OCI-LY3 (cell line): ENCODE data around the gene RPL6.
"Not testable (repeated sequence)": the region's sequence is repeated elsewhere in the genome, so short reads cannot be mapped to it uniquely, and the experiment has no call there.

ENCODE experiments used
- H2AFZ ChIP-seq: fragments of 200-600, 300-600 bp; shearing (Covaris generic); 2 replicates; pipeline ENCODE4 v1.6.0; 2014; ENCODE audit warnings: antibody characterized with exemption, low read depth, low read length
- H3K27ac ChIP-seq: fragments of 200-600, 300-600 bp; sonication (generic); 2 replicates; pipeline ENCODE4 v1.5.1; 2014; ENCODE audit warnings: mild to moderate bottlenecking, low read length, moderate library complexity, mixed read lengths
- H3K27me3 ChIP-seq: fragments of 200-600, 300-600 bp; sonication (generic); 2 replicates; pipeline ENCODE4 v1.6.1; 2014; ENCODE audit warnings: low read depth, low read length, mixed read lengths
- H3K36me3 ChIP-seq: fragments of 200-600, 300-600 bp; sonication (generic); replicated peaks from 2 replicates; pipeline ENCODE3; 2014; ENCODE audit warnings: low read depth, low read length, mixed read lengths
- H3K4me1 ChIP-seq: fragments of 300-600, 200-600 bp; sonication (generic); 2 replicates; pipeline ENCODE4 v1.6.1; 2014; ENCODE audit warnings: low read length, mixed read lengths
- H3K4me2 ChIP-seq: fragments of 200-600, 300-600 bp; sonication (generic); 2 replicates; pipeline ENCODE4 v1.6.1; 2014; ENCODE audit warnings: low read length, mixed read lengths
- H3K4me3 ChIP-seq: fragments of 300-600, 200-600 bp; sonication (generic); 2 replicates; pipeline ENCODE4 v1.5.1; 2014; ENCODE audit warnings: antibody characterized with exemption, mild to moderate bottlenecking, low read length, moderate library complexity
- H3K79me2 ChIP-seq: fragments of 300-600, 200-600 bp; shearing (Covaris generic); 2 replicates; pipeline ENCODE4 v1.6.1; 2014; ENCODE audit warnings: mild to moderate bottlenecking, low read length, mixed read lengths
- H3K9ac ChIP-seq: fragments of 300-600, 200-600 bp; shearing (Covaris generic); 2 replicates; pipeline ENCODE4 v1.6.0; 2014; ENCODE audit warnings: mild to moderate bottlenecking, low read length, moderate library complexity
- H3K9me3 ChIP-seq: fragments of 200-600, 300-600 bp; shearing (Covaris generic); 2 replicates; pipeline ENCODE4 v1.6.1; 2014; ENCODE audit warnings: low read length, mixed read lengths; ENCODE audit not compliant: insufficient read depth
- H4K20me1 ChIP-seq: fragments of 200-600, 300-600 bp; sonication (generic); 2 replicates; pipeline ENCODE4 v1.6.1; 2016; ENCODE audit warnings: low read length, mixed read lengths; ENCODE audit not compliant: insufficient read depth
- EZH2phosphoT487 ChIP-seq: fragments of 200-600 bp; shearing (Covaris generic); IDR thresholded peaks from 2 replicates; pipeline ENCODE4 v1.6.1; 2018; ENCODE audit warnings: antibody characterized with exemption, mixed run types, low read depth
- TF ChIP-seq, protein P1 (sequence below): fragments of 200-600, 300-600 bp; sonication (generic); IDR thresholded peaks from 2 replicates; pipeline ENCODE4 v1.5.1; 2014; ENCODE audit warnings: antibody characterized with exemption, low read length, low read depth

RPL6 gene

DNA sequence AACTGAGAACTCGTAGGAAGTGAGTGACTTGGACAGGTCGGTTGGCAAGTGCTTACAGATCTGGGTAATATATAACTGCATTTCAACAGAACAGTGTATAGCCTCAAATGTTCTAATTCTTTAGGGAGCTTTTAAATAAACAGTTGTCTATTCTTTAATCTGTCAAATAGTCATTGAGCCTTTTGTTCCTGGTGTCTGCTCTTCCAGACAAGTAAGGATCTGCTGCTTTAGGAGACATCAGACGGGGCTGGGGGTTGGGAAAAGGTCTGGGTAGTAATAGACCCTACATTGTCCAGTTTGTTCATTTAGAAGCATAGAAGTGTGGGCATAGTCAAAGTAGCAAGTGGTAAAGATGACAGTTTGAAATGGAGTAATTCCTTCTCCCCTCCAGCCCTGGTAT is 11.3 kb upstream of the RPL6 start:
- TF ChIP-seq, protein P1, sequence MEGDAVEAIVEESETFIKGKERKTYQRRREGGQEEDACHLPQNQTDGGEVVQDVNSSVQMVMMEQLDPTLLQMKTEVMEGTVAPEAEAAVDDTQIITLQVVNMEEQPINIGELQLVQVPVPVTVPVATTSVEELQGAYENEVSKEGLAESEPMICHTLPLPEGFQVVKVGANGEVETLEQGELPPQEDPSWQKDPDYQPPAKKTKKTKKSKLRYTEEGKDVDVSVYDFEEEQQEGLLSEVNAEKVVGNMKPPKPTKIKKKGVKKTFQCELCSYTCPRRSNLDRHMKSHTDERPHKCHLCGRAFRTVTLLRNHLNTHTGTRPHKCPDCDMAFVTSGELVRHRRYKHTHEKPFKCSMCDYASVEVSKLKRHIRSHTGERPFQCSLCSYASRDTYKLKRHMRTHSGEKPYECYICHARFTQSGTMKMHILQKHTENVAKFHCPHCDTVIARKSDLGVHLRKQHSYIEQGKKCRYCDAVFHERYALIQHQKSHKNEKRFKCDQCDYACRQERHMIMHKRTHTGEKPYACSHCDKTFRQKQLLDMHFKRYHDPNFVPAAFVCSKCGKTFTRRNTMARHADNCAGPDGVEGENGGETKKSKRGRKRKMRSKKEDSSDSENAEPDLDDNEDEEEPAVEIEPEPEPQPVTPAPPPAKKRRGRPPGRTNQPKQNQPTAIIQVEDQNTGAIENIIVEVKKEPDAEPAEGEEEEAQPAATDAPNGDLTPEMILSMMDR, result no peak
- no peak for TF ChIP-seq EZH2phosphoT487
- peaks cover 6% of the 10 kb centered on the region for H3K36me3 ChIP-seq
- no peak overlapping the region for H3K27ac ChIP-seq
- no peaks in the 10 kb centered on the region for H3K27me3 ChIP-seq
- no peaks in the 10 kb centered on the region for H3K9me3 ChIP-seq
- H4K20me1 ChIP-seq, result peaks cover 40% of the 10 kb centered on the region
- H3K79me2 ChIP-seq, result peaks cover 80% of the 10 kb centered on the region
- H3K4me3 ChIP-seq, result no peak overlapping the region
- no peak overlapping the region for H3K9ac ChIP-seq
- peaks cover 7% of the 10 kb centered on the region; the same call in 1 of the 2 replicates for H3K4me1 ChIP-seq
- H3K4me2 ChIP-seq, result no peak overlapping the region
- H2AFZ ChIP-seq, result no peak overlapping the region

DNA sequence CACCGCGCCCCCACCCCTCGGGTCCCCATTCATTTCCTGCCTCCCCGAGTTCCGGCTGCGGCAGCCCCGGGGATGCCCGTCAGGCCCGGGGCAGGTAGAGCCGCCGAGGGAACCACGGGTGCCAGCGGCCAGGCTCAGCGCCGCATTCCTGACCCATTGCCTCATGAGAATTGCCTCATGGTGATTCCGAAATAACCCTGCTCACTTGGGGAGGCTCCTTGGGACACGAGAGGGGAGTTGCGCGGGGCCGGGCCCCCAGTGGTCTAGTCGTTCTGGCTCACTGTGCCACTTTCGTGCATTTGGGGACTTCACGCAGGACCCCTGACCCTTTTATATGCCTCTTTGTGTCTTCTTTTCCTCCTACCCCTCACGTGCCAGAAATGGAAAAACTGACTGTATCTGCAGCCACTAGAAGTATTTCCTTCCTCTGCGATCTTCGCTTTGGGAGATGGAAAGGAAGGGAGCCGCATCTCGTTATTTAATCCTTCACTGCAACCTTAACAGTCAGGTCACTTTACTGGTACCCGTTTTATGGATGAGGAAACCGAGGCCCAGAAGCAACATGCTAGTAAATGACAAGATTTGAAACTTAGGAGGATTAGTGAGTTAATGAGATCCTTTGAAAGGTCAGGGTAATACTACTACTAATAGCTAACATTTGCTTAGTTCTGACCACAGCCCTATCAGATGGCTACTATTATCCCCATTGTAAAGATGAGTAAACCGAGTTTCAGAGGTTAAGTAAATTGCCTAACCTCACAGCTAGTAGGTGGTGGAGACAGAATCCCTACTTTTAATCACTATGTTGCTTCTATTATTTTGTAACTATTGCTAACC is 10.1 kb upstream of the RPL6 start:
- Histone ChIP-seq H3K4me1 (peaks cover 7% of the 10 kb centered on the region; the same call in 1 of the 2 replicates), H3K36me3 (peaks cover 3% of the 10 kb centered on the region), H3K9me3 (no peaks in the 10 kb centered on the region), H3K9ac (peak overlapping the region; percentile 91), H3K27ac (peak overlapping the region; percentile 60), H2AFZ (0 out of 2 replicates have a peak overlapping the region, but pooled peaks have one; percentile 28), H3K4me2 (peak overlapping the region; percentile 74), H3K27me3 (no peaks in the 10 kb centered on the region), H4K20me1 (peaks cover 37% of the 10 kb centered on the region), H3K79me2 (peaks cover 68% of the 10 kb centered on the region), H3K4me3 (peak overlapping the region; percentile 95)
- TF ChIP-seq, protein P1, result no peak; the same call in 1 of the 2 replicates
- TF ChIP-seq EZH2phosphoT487, result no peak

DNA sequence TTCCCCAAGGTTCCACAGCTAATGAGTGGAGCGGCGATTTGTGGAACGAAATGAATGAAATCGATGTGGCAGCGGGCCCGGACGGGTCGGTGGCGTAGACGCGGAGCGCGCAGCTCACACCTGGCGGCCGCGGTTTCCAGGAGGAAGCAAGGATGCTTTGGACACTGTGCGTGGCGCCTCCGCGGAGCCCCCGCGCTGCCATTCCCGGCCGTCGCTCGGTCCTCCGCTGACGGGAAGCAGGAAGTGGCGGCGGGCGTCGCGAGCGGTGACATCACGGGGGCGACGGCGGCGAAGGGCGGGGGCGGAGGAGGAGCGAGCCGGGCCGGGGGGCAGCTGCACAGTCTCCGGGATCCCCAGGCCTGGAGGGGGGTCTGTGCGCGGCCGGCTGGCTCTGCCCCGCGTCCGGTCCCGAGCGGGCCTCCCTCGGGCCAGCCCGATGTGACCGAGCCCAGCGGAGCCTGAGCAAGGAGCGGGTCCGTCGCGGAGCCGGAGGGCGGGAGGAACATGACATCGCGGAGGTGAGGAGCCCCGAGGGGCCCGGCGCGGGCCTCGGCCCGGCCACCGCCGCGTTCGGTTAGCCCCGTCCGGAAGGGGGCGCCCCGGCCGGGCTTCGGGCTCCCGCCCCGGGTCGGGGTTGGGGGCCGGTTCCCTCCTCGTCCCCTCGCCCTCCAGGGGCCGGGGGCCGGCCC is 9.3 kb upstream of the RPL6 start, which contains the start of gene PTPN11:
Gene PTPN11 (plus strand): TSS at position 340 of the 689 bp plus-strand sequence. CDS start 165 bp downstream, at position 505.
- Histone ChIP-seq H3K9ac (peak within 1 kb of the TSS; percentile 91), H3K27ac (peak within 1 kb of the TSS; percentile 60), H3K4me3 (peak within 1 kb of the TSS; percentile 95), H3K9me3 (no peaks in the 10 kb centered on the region), H3K27me3 (no peaks in the 10 kb centered on the region), H3K4me2 (peak within 1 kb of the TSS; percentile 74), H3K79me2 (peaks cover 61% of the 10 kb centered on the region), H3K36me3 (peaks cover 3% of the 10 kb centered on the region), H2AFZ (peak within 1 kb of the TSS; percentile 64; the same call in 1 of the 2 replicates), H3K4me1 (peaks cover 7% of the 10 kb centered on the region; the same call in 1 of the 2 replicates), H4K20me1 (peaks cover 29% of the 10 kb centered on the region)
- no peak for TF ChIP-seq EZH2phosphoT487
- TF ChIP-seq, protein P1, result peak; percentile 44

GRCh38 chr12:112418273-112418607 is 8.8 kb upstream of the RPL6 start:
- H4K20me1 ChIP-seq, result peaks cover 27% of the 10 kb centered on the region
- H3K79me2 ChIP-seq, result peaks cover 55% of the 10 kb centered on the region
- H3K4me3 ChIP-seq, result peak overlapping the region; percentile 95

GRCh38 chr12:112415457-112415856 is 6.1 kb upstream of the RPL6 start:
- H3K36me3 ChIP-seq, H3K4me2 ChIP-seq, H3K4me3 ChIP-seq, H3K4me1 ChIP-seq, H3K27ac ChIP-seq, H3K27me3 ChIP-seq, H4K20me1 ChIP-seq, H2AFZ ChIP-seq, H3K9ac ChIP-seq, H3K9me3 ChIP-seq: not testable (repeated sequence)
- peaks cover 28% of the 10 kb centered on the region for H3K79me2 ChIP-seq

More at GRCh38 chr12:112418273-112418607, 8.8 kb upstream of the RPL6 start:
- TF ChIP-seq EZH2phosphoT487, result no peak
- TF ChIP-seq, protein P1, result no peak
- Histone ChIP-seq H3K4me1 (peaks cover 7% of the 10 kb centered on the region; the same call in 1 of the 2 replicates), H3K9ac (peak overlapping the region; percentile 91), H3K27ac (peak overlapping the region; percentile 60), H3K9me3 (no peaks in the 10 kb centered on the region), H3K27me3 (no peaks in the 10 kb centered on the region), H3K36me3 (peaks cover 3% of the 10 kb centered on the region), H3K4me2 (peak overlapping the region; percentile 67), H2AFZ (peak overlapping the region; percentile 64; the same call in 1 of the 2 replicates)
